Neutrophil (primary cell): ENCODE data around the gene IGSF21.

ENCODE experiments used
- H3K27ac ChIP-seq: fragments of 200-600 bp; sonication (generic); 2 replicates; pipeline ENCODE4 v1.5.1; 2016; ENCODE audit warnings: mild to moderate bottlenecking, moderate library complexity
- H3K27me3 ChIP-seq: fragments of 200-600 bp; sonication (generic); 2 replicates; pipeline ENCODE4 v1.6.0; 2016; ENCODE audit warnings: mild to moderate bottlenecking
- H3K36me3 ChIP-seq: fragments of 200-600 bp; sonication (generic); 2 replicates; pipeline ENCODE4 v1.5.1; 2017
- H3K4me1 ChIP-seq, 2 experiments: fragments of 200-600 bp in 1 of 2; sonication (generic) in 1 of 2; 1 replicate in 1 of 2; 2 replicates in 1 of 2; pipeline versions ENCODE4 v1.5.1 to v1.6.1; 2013 to 2016; ENCODE audit warnings: low read depth in 1 of 2, low read length in 1 of 2, mild to moderate bottlenecking in 1 of 2, moderate library complexity in 1 of 2; ENCODE audit not compliant: control insufficient read depth in 1 of 2, insufficient read depth in 1 of 2
- H3K4me3 ChIP-seq, 2 experiments: fragments of 200-600 bp in 1 of 2; sonication (generic) in 1 of 2; 1 replicate in 1 of 2; 2 replicates in 1 of 2; pipeline ENCODE4 v1.5.1; 2013 to 2016; ENCODE audit warnings: low read depth in 1 of 2, low read length in 1 of 2, mild to moderate bottlenecking in 1 of 2, moderate library complexity in 1 of 2
- H3K9me3 ChIP-seq: fragments of 200-600 bp; sonication (generic); 2 replicates; pipeline ENCODE4 v1.5.1; 2016
- TF ChIP-seq, protein P1 (sequence below): fragments of 200-600 bp; sonication (generic); IDR thresholded peaks from 2 replicates; pipeline ENCODE4 v1.5.1; 2016; ENCODE audit warnings: antibody characterized with exemption

The IGSF21 gene

DNA sequence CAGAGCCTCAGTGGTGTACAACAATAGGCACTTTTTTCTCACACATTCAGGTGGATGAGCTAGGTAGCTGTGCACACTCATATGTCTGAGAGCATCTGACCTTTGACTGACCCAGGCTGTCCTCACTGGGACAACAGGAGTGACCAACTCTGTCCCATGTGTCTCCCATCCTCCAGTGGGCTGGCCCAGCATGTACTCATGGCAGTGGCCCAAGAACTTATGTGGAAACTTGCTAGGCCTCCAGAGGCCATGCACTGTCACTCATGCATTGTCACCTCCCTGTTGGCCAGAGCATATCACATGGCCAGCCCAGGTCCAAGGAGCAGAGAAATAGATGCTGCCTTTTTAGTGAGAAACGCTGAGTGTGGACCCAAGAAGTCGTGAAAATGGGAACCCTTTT is 158.8 kb downstream of the IGSF21 start:
- H3K36me3 ChIP-seq = no peaks in the 10 kb centered on the region
- H3K27me3 ChIP-seq = no peaks in the 10 kb centered on the region
- H3K4me3 ChIP-seq = no peak overlapping the region
- H3K27ac ChIP-seq = no peak overlapping the region
- TF ChIP-seq, protein P1, sequence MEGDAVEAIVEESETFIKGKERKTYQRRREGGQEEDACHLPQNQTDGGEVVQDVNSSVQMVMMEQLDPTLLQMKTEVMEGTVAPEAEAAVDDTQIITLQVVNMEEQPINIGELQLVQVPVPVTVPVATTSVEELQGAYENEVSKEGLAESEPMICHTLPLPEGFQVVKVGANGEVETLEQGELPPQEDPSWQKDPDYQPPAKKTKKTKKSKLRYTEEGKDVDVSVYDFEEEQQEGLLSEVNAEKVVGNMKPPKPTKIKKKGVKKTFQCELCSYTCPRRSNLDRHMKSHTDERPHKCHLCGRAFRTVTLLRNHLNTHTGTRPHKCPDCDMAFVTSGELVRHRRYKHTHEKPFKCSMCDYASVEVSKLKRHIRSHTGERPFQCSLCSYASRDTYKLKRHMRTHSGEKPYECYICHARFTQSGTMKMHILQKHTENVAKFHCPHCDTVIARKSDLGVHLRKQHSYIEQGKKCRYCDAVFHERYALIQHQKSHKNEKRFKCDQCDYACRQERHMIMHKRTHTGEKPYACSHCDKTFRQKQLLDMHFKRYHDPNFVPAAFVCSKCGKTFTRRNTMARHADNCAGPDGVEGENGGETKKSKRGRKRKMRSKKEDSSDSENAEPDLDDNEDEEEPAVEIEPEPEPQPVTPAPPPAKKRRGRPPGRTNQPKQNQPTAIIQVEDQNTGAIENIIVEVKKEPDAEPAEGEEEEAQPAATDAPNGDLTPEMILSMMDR = no peak
- H3K4me1 ChIP-seq = no peaks in the 10 kb centered on the region
- no peaks in the 10 kb centered on the region for H3K9me3 ChIP-seq

DNA sequence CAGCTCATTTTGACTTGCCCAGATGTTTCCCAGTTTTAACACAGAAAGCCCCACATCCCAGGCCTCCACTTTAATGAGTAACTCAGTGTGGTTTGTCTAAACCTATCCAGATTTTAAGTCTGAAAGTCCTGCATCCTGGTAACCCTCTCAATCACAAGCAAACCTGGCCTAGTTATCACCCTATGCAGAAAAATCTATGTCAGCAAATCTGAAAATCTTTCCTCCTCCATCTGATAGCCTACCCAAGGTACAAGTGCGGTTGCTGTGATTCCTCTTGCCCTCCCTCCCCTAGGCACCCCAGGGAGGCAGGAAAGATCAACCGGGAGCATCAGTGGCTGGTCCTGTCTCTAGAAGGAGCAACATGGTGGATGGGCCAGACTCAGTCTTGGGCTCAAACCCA is 163.7 kb downstream of the IGSF21 start:
- Histone ChIP-seq H3K27ac (no peak overlapping the region), H3K27me3 (no peaks in the 10 kb centered on the region), H3K4me3 (no peak overlapping the region), H3K4me1 (no peaks in the 10 kb centered on the region), H3K36me3 (no peaks in the 10 kb centered on the region), H3K9me3 (no peaks in the 10 kb centered on the region)
- TF ChIP-seq, protein P1 = no peak

DNA sequence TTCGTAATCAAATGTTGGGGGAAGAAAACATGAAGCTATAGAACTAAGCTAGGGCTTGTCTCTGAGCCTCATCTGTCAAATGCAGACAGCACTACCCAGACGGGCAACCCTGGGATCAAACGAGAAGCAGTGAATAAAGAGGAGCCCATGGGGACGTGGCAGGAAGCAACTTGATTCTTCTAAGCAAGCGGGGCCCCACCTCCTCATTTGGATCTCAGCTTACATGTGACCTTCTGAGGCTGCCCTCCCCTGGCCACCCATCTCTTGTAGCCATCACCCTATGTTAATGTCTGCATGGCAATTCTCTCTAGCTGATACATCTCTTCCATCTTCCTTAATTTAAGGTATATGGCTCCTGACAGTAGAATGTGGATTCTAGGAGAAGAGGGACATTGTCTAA is 171.3 kb downstream of the IGSF21 start:
- TF ChIP-seq, protein P1 = no peak
- no peak overlapping the region for H3K27ac ChIP-seq
- H3K27me3 ChIP-seq = peaks cover 24% of the 10 kb centered on the region
- no peaks in the 10 kb centered on the region for H3K4me1 ChIP-seq
- H3K9me3 ChIP-seq = no peaks in the 10 kb centered on the region
- H3K36me3 ChIP-seq = no peaks in the 10 kb centered on the region
- H3K4me3 ChIP-seq = no peak overlapping the region

DNA sequence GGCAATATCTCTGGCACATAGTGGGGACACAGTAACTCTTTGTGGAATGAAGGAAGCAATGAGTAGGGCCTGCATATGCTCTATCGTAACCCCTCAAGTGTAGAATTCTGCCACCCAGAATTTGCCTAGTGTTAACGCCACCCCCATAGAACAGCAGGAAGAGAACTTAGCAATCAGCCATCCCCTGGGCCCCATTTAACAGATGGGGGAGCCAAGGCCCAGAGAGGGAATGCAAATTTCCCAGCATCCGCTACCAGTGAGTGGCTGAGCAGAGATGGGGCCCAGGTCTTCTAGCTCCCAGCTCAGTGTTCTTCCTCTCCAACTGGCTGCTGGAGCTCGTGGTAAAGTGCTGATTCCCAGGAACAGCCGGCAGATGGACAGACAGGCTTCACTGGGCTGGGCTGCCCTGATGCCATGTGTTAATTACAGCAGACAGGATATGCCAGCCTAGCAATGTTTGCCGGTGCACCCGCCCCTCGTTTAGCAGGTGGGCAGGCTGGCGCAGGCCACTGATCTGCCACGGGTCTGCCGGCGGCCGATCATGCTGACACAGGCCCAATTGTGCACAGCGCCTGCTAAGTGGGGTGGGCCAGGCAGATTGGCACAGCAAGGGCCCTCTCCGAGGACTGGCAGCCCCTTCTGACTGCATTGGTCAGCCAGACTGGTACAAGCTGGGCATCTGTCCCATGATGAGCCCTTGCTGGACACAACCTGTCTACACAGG is 171.9 kb downstream of the IGSF21 start:
- TF ChIP-seq, protein P1 = no peak
- Histone ChIP-seq H3K9me3 (no peaks in the 10 kb centered on the region), H3K27ac (no peak overlapping the region), H3K4me1 (no peaks in the 10 kb centered on the region), H3K27me3 (peaks cover 30% of the 10 kb centered on the region), H3K36me3 (no peaks in the 10 kb centered on the region), H3K4me3 (no peak overlapping the region)

DNA sequence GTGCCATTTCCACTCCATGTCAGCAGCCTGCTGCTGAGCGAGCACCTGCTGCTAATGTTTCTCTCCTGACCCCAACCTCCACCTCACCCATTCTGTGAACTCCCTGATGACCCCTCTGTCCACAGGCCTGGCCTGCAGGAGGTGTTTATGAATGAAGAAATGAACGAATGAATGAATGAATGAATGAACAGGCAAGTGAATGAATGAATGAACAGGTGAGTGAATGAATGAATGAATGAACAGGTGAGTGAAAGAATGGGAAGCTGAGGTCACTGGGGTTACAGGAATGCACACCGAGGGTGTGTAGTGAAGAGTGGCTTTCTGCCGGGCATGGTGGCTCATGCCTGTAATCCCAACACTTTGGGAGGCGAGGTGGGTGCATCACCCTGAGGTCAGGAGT is 173.4 kb downstream of the IGSF21 start:
- Histone ChIP-seq H3K27ac (no peak overlapping the region), H3K4me3 (no peak overlapping the region), H3K36me3 (no peaks in the 10 kb centered on the region), H3K9me3 (no peaks in the 10 kb centered on the region), H3K4me1 (no peaks in the 10 kb centered on the region), H3K27me3 (peaks cover 37% of the 10 kb centered on the region)
- TF ChIP-seq, protein P1 = no peak
